ENCODE results near the gene EML1.

Gene EML1

GRCh38 chr14:99921425-99921824, 128.2 kb downstream of the EML1 start:
- Histone ChIP-seq H3K9me3 (no peaks in the 10 kb centered on the region), H3K27me3 (peaks cover 30% of the 10 kb centered on the region), H3K4me3 (ENCODE audit: low read depth in 1 of 2, low read length in 1 of 2) (no peak overlapping the region), H3K4me1 (ENCODE audit: control insufficient read depth in 1 of 2, insufficient read depth in 1 of 2, low read depth in 1 of 2, low read length in 1 of 2) (no peaks in the 10 kb centered on the region), H3K36me3 (no peaks in the 10 kb centered on the region), H3K27ac (no peak overlapping the region)
- no peak for TF ChIP-seq CTCF (IDR thresholded peaks at IDR 0.05)

- peaks cover 30% of the 10 kb centered on the region for H3K27me3 ChIP-seq
Measured at GRCh38 chr14:99924379-99924778, 131.2 kb downstream of the EML1 start.

GRCh38 chr14:99925471-99925870, 132.3 kb downstream of the EML1 start:
- TF ChIP-seq CTCF (IDR thresholded peaks at IDR 0.05): no peak
- H3K36me3 ChIP-seq: no peaks in the 10 kb centered on the region
- no peaks in the 10 kb centered on the region for H3K9me3 ChIP-seq
- no peak overlapping the region for H3K27ac ChIP-seq
- H3K4me1 ChIP-seq (ENCODE audit: control insufficient read depth in 1 of 2, insufficient read depth in 1 of 2, low read depth in 1 of 2, low read length in 1 of 2): no peaks in the 10 kb centered on the region
- no peak overlapping the region for H3K4me3 ChIP-seq (ENCODE audit: low read depth in 1 of 2, low read length in 1 of 2)
- H3K27me3 ChIP-seq: peaks cover 19% of the 10 kb centered on the region

More at GRCh38 chr14:99924379-99924778, 131.2 kb downstream of the EML1 start:
- Histone ChIP-seq H3K27ac (no peak overlapping the region), H3K4me3 (ENCODE audit: low read depth in 1 of 2, low read length in 1 of 2) (no peak overlapping the region), H3K9me3 (no peaks in the 10 kb centered on the region), H3K4me1 (ENCODE audit: control insufficient read depth in 1 of 2, insufficient read depth in 1 of 2, low read depth in 1 of 2, low read length in 1 of 2) (no peaks in the 10 kb centered on the region), H3K36me3 (no peaks in the 10 kb centered on the region)
- TF ChIP-seq CTCF (IDR thresholded peaks at IDR 0.05): no peak

GRCh38 chr14:99928963-99929362, 135.8 kb downstream of the EML1 start:
- H3K27me3 ChIP-seq: peaks cover under 1% of the 10 kb centered on the region
- H3K9me3 ChIP-seq: no peaks in the 10 kb centered on the region
- H3K27ac ChIP-seq: no peak overlapping the region
- no peak overlapping the region for H3K4me3 ChIP-seq (ENCODE audit: low read depth in 1 of 2, low read length in 1 of 2)
- H3K4me1 ChIP-seq (ENCODE audit: control insufficient read depth in 1 of 2, insufficient read depth in 1 of 2, low read depth in 1 of 2, low read length in 1 of 2): no peaks in the 10 kb centered on the region
- no peaks in the 10 kb centered on the region for H3K36me3 ChIP-seq
- no peak for TF ChIP-seq CTCF (IDR thresholded peaks at IDR 0.05)

- Histone ChIP-seq H3K36me3 (no peaks in the 10 kb centered on the region), H3K4me1 (ENCODE audit: control insufficient read depth in 1 of 2, insufficient read depth in 1 of 2, low read depth in 1 of 2, low read length in 1 of 2) (no peaks in the 10 kb centered on the region), H3K27me3 (no peaks in the 10 kb centered on the region), H3K4me3 (ENCODE audit: low read depth in 1 of 2, low read length in 1 of 2) (no peak overlapping the region), H3K9me3 (no peaks in the 10 kb centered on the region), H3K27ac (no peak overlapping the region)
- TF ChIP-seq CTCF (IDR thresholded peaks at IDR 0.05): no peak
Measured at GRCh38 chr14:99929601-99930000, 136.4 kb downstream of the EML1 start.

Measured in neutrophil (primary cell).